HG02981 (cell line): ENCODE measurements around the gene DHRS7B.
"Not testable (repeated sequence)": the region's sequence is repeated elsewhere in the genome, so short reads cannot be mapped to it uniquely, and the experiment has no call there.

Experiments used
- ATAC-seq: cut with Tn5 transposase; IDR thresholded peaks from one replicate; pipeline ENCODE4 v1.9.1; 2021; ENCODE audit warnings: mild to moderate bottlenecking, moderate library complexity; ENCODE audit not compliant: unreplicated experiment

The DHRS7B gene

GRCh38 chr17:21174713-21175112, 47.9 kb downstream of the DHRS7B start:
- no peak for ATAC-seq

DNA sequence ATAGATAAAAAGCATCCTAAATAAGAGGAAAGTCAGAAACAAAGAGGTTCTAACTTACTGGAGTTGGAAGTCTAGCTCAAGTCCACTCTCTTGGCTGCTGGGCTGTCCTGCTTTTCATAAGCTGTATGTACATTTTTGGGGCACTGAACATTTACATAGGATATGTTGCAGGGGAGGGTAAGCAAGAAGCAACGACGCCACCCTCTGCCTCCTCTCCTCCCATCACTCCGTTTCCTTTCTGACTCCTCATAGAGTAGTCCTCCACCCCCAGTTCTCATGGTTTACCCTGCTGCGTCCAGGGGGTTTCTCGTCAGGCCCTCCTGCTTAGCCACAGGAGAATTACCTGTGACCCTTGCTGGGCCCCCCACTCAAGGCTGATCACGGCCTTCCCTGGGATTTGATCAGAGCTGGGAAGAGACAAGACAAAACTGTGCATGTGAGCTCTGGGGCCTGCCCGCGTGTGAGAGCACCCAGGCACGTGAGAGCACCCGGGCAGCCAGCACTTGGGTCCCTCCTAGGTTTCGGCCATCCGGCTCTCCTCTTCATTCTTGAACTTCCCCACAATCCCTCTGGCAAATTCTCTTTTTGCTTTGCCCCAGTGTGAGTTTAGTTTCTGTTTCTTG, 50.1 kb downstream of the DHRS7B start:
- ATAC-seq: no peak

DNA sequence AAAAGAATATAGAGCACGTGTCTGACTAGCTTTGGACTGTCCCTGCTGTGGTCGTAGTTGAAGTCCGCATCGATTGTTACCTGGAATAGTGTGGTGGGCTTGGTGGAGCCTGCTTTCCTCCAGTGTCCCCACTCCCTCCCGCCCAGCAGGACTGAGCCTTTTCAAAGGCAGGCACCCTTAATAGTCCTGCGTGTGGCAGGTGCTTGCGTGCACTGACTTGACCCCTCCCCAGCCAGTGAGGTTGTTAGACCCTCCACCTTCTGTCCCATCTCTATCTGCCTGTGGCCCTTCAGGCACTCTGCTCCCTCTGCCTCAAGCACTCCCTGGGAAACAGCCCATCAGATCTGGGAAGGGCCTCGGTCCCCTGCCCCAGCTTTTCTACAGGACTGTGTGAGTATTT, 50.6 kb downstream of the DHRS7B start:
- ATAC-seq: no peak

DNA sequence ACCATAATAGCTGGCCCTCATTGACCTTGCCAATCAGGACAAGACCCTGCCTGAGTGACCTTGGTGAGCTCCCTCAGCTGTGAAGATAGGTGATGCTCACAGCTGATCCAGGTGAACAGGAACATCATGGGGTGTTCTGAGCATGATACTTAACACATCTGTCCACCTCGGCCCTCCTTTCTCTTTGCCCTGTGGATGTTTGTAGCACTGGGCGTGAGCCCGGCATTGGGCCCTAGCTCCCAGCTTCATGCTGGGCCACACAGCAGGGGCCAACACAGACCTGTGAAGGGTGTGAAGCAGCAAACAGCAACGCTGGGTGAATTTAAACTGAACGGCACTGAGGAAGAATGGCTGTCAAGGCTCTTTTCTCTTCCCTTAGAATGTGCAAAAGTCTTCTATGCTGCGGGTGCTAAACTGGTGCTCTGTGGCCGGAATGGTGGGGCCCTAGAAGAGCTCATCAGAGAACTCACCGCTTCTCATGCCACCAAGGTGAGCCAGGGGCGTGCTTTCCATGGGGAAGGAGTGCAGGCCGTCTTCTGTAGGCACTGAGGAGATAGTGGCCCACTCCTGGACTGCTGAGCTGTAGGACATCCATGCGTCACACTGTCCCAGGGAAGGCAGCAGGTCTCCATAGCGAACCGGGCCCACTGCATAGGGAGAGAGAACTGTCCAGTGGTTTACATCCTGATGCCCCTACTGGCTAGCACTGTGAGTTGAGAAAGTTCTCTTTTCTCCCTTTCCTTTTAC, 51.3 kb downstream of the DHRS7B start:
- ATAC-seq: no peak

DNA sequence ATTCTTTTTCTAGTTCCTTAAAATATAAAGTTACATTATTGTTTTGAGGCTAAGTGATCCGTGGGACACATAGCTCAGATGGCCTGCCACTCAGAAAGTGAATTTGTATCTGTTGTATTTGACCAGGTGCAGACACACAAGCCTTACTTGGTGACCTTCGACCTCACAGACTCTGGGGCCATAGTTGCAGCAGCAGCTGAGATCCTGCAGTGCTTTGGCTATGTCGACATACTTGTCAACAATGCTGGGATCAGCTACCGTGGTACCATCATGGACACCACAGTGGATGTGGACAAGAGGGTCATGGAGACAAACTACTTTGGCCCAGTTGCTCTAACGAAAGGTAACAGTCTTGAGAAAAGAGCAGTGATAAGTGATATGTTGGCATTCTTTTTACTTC, 56.7 kb downstream of the DHRS7B start:
- no peak for ATAC-seq

GRCh38 chr17:21184570-21184969, 57.8 kb downstream of the DHRS7B start:
- ATAC-seq: no peak

- no peak for ATAC-seq
Observed at GRCh38 chr17:21185061-21185460, 58.3 kb downstream of the DHRS7B start.

GRCh38 chr17:21186399-21187187, 59.8 kb downstream of the DHRS7B start:
- no peak for ATAC-seq

- no peak for ATAC-seq
Observed at GRCh38 chr17:21189361-21189760, 62.6 kb downstream of the DHRS7B start.

- no peak for ATAC-seq
Observed at GRCh38 chr17:21190078-21190477, 63.3 kb downstream of the DHRS7B start.

DNA sequence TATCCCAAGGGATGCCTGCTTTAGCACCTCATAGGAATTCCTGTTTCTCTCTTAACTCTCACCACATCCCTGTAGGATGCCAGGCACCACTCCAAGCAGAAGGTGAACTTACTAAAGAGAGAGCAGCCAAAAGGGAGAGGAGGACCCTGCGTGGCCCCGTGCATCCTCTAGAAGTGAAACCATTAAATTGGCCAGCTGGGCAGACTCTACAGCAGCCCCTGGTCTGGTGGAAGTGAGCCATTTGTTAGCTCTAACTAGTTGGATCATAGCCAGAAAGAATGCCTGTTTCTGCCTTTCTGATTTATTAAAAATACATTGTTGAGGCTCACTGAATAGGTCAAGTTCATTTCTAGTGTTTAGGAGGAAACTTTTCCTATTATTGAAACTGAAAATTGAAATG, 64.9 kb downstream of the DHRS7B start:
- no peak for ATAC-seq

- not testable (repeated sequence) for ATAC-seq
Observed at GRCh38 chr17:21192414-21192813, 65.7 kb downstream of the DHRS7B start.

DNA sequence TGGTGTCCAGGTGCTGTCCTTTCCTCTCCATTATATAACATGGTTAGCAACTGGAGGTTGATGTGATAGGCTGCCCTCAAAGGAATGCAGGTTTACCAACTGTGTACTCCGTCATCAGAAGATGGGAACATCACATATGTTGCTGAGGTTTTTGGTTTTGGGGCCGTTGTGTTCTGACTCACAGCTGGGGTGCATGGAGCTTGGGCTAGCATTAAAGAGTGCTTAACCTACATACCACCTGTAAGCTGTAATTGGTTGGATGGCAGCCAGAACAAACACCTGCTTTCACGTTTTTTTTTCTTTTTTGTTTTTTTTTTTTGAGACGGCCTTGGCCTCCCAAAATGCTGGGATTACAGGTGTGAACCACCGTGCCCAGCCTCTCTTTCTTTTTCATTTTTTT, 66.3 kb downstream of the DHRS7B start:
- no peak for ATAC-seq

DNA sequence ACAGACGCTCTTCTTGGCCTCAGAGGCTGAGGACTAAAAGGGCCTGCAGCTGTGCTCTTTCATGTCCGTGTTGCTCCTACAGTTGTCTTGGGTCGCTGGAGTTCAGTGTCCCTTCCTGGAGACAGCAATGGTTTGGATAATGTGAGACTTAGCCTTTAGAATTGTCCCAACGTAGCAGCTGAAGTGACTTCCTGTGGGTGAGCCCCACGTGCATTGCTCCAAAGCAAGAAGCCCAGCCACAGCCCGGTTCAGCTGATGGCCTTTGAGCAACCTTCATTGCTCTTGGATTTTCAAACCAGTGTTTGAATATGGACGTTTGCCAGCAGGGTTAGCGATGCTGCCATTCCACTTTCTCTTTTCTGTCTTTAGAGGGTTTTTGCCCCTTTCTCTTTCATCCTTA, 67.5 kb downstream of the DHRS7B start:
- no peak for ATAC-seq

GRCh38 chr17:21194703-21195102, 67.9 kb downstream of the DHRS7B start:
- ATAC-seq: no peak

- no peak for ATAC-seq
Observed at GRCh38 chr17:21196126-21196525, 69.4 kb downstream of the DHRS7B start.

DNA sequence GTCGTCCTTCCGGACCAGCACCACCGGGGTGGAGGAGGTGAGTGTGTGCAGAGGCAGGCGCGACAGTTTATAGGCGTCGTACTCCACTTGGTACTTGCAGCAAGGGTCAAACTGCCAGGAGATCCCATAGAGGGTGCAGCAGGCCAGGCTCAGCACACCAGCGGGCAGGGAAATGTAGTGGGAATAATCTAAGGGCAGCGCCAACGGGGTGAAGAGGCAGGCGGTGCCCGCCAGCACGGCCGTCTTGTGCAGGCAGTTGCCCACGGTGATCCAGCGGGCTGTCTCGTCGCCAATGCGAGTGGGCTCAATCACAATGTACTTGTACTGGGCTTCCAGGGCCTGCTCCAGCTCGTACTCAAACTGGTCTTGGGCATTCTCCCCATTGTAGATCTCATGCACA, 71.6 kb downstream of the DHRS7B start:
- ATAC-seq: no peak

GRCh38 chr17:21199311-21199710, 72.5 kb downstream of the DHRS7B start:
- ATAC-seq: no peak

- no peak for ATAC-seq
Observed at GRCh38 chr17:21199856-21200255, 73.1 kb downstream of the DHRS7B start.

DNA sequence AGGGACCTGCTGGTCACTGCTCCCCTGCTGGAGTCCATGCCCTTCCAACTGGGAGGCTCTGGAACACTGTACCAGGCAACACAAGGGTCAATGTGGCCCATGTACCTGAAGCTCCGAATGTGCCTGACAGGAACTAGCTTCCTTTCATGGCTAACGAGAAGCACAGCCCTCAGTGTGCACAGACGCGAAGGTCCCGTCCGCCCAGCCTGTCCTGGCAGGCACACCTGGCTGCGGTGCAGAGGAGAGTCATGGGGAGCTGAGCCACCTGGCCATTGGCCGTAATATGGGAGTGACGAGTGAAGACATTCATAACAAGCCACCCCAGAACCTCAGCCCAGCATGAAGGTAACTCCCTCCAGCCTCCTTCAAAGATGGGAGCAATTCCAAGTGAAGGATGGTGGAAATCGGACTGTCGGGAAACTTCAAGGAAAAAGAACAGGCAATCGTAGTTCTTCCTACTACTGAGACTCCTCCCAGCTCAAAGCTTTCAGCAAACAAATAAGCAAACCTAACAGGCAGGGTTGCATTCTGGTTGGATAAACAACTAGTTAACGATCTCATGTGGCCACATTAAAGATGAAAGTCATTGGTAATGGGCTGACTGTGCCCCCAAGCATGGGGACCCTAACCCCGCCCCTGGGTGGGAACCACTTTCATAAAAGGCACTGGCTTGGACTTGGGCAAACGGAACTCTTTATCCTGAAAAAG, 74.0 kb downstream of the DHRS7B start:
- no peak for ATAC-seq

GRCh38 chr17:21201298-21201595, 74.5 kb downstream of the DHRS7B start:
- ATAC-seq: no peak

DNA sequence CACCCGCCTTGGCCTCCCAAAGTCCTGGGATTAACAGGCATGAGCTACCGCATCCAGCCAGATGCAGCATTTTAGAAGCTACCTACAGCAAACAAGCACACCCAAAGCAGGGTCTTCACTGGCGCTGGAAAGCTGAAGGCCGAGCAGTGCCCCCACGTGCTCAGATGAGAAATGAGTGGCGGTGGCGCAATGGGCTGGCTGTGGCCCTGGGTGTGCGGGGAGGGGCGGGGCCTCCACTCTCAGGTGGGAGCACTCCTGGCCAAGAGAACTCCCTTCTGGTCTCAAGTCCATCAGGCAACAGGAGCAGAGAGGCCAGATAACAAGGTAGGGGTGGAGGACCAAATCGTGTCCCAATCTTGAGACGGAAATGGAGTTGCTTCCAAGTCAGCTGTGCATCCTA, 75.1 kb downstream of the DHRS7B start:
- no peak for ATAC-seq
